ENCODE results near the gene CD3D.

The CD3D gene

GRCh38 chr11:118341815-118342489 lies 553 bp downstream of the CD3D start:
- Histone ChIP-seq H3K4me2 (ENCODE audit: low read depth, low read length, poor library complexity, severe bottlenecking) (no peak overlapping the region), H3K9ac (ENCODE audit: low read length) (no peak overlapping the region), H3F3A (ENCODE audit: insufficient read depth) (no peaks in the 10 kb centered on the region), H2AFZ (ENCODE audit: low read depth, low read length, severe bottlenecking) (no peak overlapping the region), H3K4me3 (ENCODE audit: insufficient read depth, low read length, poor library complexity, severe bottlenecking) (no peak overlapping the region), H4K20me1 (ENCODE audit: low read depth, low read length) (no peaks in the 10 kb centered on the region), H3K27me3 (ENCODE audit: low read length) (no peaks in the 10 kb centered on the region), H3K9me3 (ENCODE audit: insufficient read depth, low read length) (no peaks in the 10 kb centered on the region), H3K27ac (ENCODE audit: low read depth, low read length) (no peak overlapping the region), H3K9me2 (replicated peaks; ENCODE audit: insufficient read depth, low read length) (no peaks in the 10 kb centered on the region), H3K36me3 (ENCODE audit: low read length) (no peaks in the 10 kb centered on the region), H3K79me2 (ENCODE audit: insufficient read depth, low read length) (no peaks in the 10 kb centered on the region)
- no peak for TF ChIP-seq CTCF (IDR thresholded peaks at IDR 0.05; ENCODE audit: insufficient read depth, low read length, poor library complexity, severe bottlenecking)
- no peak for TF ChIP-seq EZH2phosphoT487 (conservative IDR thresholded peaks at IDR 0.05; ENCODE audit: low read length)

GRCh38 chr11:118341261-118341660 lies 1.2 kb downstream of the CD3D start:
- TF ChIP-seq CTCF (IDR thresholded peaks at IDR 0.05; ENCODE audit: insufficient read depth, low read length, poor library complexity, severe bottlenecking) (no peak), EZH2phosphoT487 (conservative IDR thresholded peaks at IDR 0.05; ENCODE audit: low read length) (no peak)
- no peak overlapping the region for H3K27ac ChIP-seq (ENCODE audit: low read depth, low read length)

GRCh38 chr11:118340449-118340848 lies 2.1 kb downstream of the CD3D start:
- H3K27ac ChIP-seq (ENCODE audit: low read depth, low read length): no peak overlapping the region
- no peaks in the 10 kb centered on the region for H3K79me2 ChIP-seq (ENCODE audit: insufficient read depth, low read length)
- TF ChIP-seq EZH2phosphoT487 (conservative IDR thresholded peaks at IDR 0.05; ENCODE audit: low read length): no peak
- H3K27me3 ChIP-seq (ENCODE audit: low read length): no peaks in the 10 kb centered on the region
- H3K36me3 ChIP-seq (ENCODE audit: low read length): no peaks in the 10 kb centered on the region
- H4K20me1 ChIP-seq (ENCODE audit: low read depth, low read length): no peaks in the 10 kb centered on the region
- no peak overlapping the region for H2AFZ ChIP-seq (ENCODE audit: low read depth, low read length, severe bottlenecking)
- no peak overlapping the region for H3K4me2 ChIP-seq (ENCODE audit: low read depth, low read length, poor library complexity, severe bottlenecking)
- no peaks in the 10 kb centered on the region for H3K9me2 ChIP-seq (replicated peaks; ENCODE audit: insufficient read depth, low read length)
- H3K4me3 ChIP-seq (ENCODE audit: insufficient read depth, low read length, poor library complexity, severe bottlenecking): no peak overlapping the region
- H3F3A ChIP-seq (ENCODE audit: insufficient read depth): no peaks in the 10 kb centered on the region
- H3K9ac ChIP-seq (ENCODE audit: low read length): no peak overlapping the region
- no peaks in the 10 kb centered on the region for H3K9me3 ChIP-seq (ENCODE audit: insufficient read depth, low read length)

More at GRCh38 chr11:118341261-118341660, 1.2 kb downstream of the CD3D start:
- Histone ChIP-seq H3K9me3 (ENCODE audit: insufficient read depth, low read length) (no peaks in the 10 kb centered on the region), H3K79me2 (ENCODE audit: insufficient read depth, low read length) (no peaks in the 10 kb centered on the region), H3K9ac (ENCODE audit: low read length) (no peak overlapping the region), H4K20me1 (ENCODE audit: low read depth, low read length) (no peaks in the 10 kb centered on the region), H3F3A (ENCODE audit: insufficient read depth) (no peaks in the 10 kb centered on the region), H3K4me2 (ENCODE audit: low read depth, low read length, poor library complexity, severe bottlenecking) (no peak overlapping the region), H3K36me3 (ENCODE audit: low read length) (no peaks in the 10 kb centered on the region), H3K27me3 (ENCODE audit: low read length) (no peaks in the 10 kb centered on the region), H2AFZ (ENCODE audit: low read depth, low read length, severe bottlenecking) (no peak overlapping the region), H3K9me2 (replicated peaks; ENCODE audit: insufficient read depth, low read length) (no peaks in the 10 kb centered on the region), H3K4me3 (ENCODE audit: insufficient read depth, low read length, poor library complexity, severe bottlenecking) (no peak overlapping the region)

GRCh38 chr11:118339281-118339961 lies 3.1 kb downstream of the CD3D start:
- TF ChIP-seq EZH2phosphoT487 (conservative IDR thresholded peaks at IDR 0.05; ENCODE audit: low read length) (no peak), CTCF (IDR thresholded peaks at IDR 0.05; ENCODE audit: insufficient read depth, low read length, poor library complexity, severe bottlenecking) (no peak)

More at GRCh38 chr11:118339281-118339961, 3.1 kb downstream of the CD3D start:
- Histone ChIP-seq H2AFZ (ENCODE audit: low read depth, low read length, severe bottlenecking) (no peak overlapping the region), H3F3A (ENCODE audit: insufficient read depth) (no peaks in the 10 kb centered on the region), H3K9me3 (ENCODE audit: insufficient read depth, low read length) (no peaks in the 10 kb centered on the region), H3K9ac (ENCODE audit: low read length) (no peak overlapping the region), H3K27ac (ENCODE audit: low read depth, low read length) (no peak overlapping the region), H3K27me3 (ENCODE audit: low read length) (no peaks in the 10 kb centered on the region), H3K4me2 (ENCODE audit: low read depth, low read length, poor library complexity, severe bottlenecking) (no peak overlapping the region), H3K36me3 (ENCODE audit: low read length) (no peaks in the 10 kb centered on the region), H3K9me2 (replicated peaks; ENCODE audit: insufficient read depth, low read length) (no peaks in the 10 kb centered on the region), H3K79me2 (ENCODE audit: insufficient read depth, low read length) (no peaks in the 10 kb centered on the region), H3K4me3 (ENCODE audit: insufficient read depth, low read length, poor library complexity, severe bottlenecking) (no peak overlapping the region), H4K20me1 (ENCODE audit: low read depth, low read length) (no peaks in the 10 kb centered on the region)
